GM21528 (cell line): ENCODE results near the gene QPCT.
"Not testable (repeated sequence)": the region's sequence is repeated elsewhere in the genome, so short reads cannot be mapped to it uniquely, and the experiment has no call there.

Experiments used
- ATAC-seq: cut with Tn5 transposase; IDR thresholded peaks from one replicate; pipeline ENCODE4 v1.9.1; 2021; ENCODE audit warnings: mild to moderate bottlenecking, moderate library complexity; ENCODE audit not compliant: unreplicated experiment, low FRiP score

The QPCT gene

GRCh38 chr2:37389395-37389794 lies 45.0 kb downstream of the QPCT start:
- no peak for ATAC-seq

GRCh38 chr2:37389989-37390765 lies 45.7 kb downstream of the QPCT start:
- ATAC-seq = peak; percentile 92

- no peak for ATAC-seq
These were observed 46.3 kb downstream of the QPCT start for GRCh38 chr2:37390777-37391176.

GRCh38 chr2:37391711-37392110 lies 47.3 kb downstream of the QPCT start:
- no peak for ATAC-seq

- no peak for ATAC-seq
These were observed 48.0 kb downstream of the QPCT start for GRCh38 chr2:37392428-37392827.

- no peak for ATAC-seq
These were observed 49.8 kb downstream of the QPCT start for GRCh38 chr2:37394263-37394662.

GRCh38 chr2:37394796-37395555 lies 50.5 kb downstream of the QPCT start:
- ATAC-seq = no peak

- ATAC-seq = no peak
These were observed 52.6 kb downstream of the QPCT start for GRCh38 chr2:37396890-37397565.

- no peak for ATAC-seq
These were observed 54.6 kb downstream of the QPCT start for GRCh38 chr2:37398990-37399389.

GRCh38 chr2:37400041-37400440 lies 55.6 kb downstream of the QPCT start:
- ATAC-seq = no peak

GRCh38 chr2:37402636-37403035 lies 58.2 kb downstream of the QPCT start:
- ATAC-seq = no peak

- ATAC-seq = no peak
These were observed 61.4 kb downstream of the QPCT start for GRCh38 chr2:37405781-37406180.

- ATAC-seq = no peak
These were observed 67.8 kb downstream of the QPCT start for GRCh38 chr2:37412231-37412630.

GRCh38 chr2:37413911-37414469 lies 69.6 kb downstream of the QPCT start:
- ATAC-seq = not testable (repeated sequence)

- peak; percentile 60 for ATAC-seq
These were observed 70.1 kb downstream of the QPCT start for GRCh38 chr2:37414470-37414949.

GRCh38 chr2:37415128-37415820 lies 70.8 kb downstream of the QPCT start:
- no peak for ATAC-seq

- no peak for ATAC-seq
These were observed 72.9 kb downstream of the QPCT start for GRCh38 chr2:37417321-37417720.

- no peak for ATAC-seq
These were observed 74.5 kb downstream of the QPCT start for GRCh38 chr2:37418956-37419355.

GRCh38 chr2:37421686-37422085 lies 77.3 kb downstream of the QPCT start:
- ATAC-seq = no peak

- no peak for ATAC-seq
These were observed 78.4 kb downstream of the QPCT start for GRCh38 chr2:37422816-37423215.
